Stimulated activated CD4-positive, alpha-beta T cell treated with anti-CD3 and anti-CD28 coated beads, Interleukin-1b, Interleukin-23, amount 100 ng/mL, for 4 hours (primary cell): ENCODE results near the gene IFNGR1.

Experiments used
- DNase-seq, 2 donors: peaks; one replicate each; pipeline ENCODE4 v3.0.0-alpha.2; 2020; ENCODE audit warnings: low read depth in 2 of 2

The IFNGR1 gene

DNA sequence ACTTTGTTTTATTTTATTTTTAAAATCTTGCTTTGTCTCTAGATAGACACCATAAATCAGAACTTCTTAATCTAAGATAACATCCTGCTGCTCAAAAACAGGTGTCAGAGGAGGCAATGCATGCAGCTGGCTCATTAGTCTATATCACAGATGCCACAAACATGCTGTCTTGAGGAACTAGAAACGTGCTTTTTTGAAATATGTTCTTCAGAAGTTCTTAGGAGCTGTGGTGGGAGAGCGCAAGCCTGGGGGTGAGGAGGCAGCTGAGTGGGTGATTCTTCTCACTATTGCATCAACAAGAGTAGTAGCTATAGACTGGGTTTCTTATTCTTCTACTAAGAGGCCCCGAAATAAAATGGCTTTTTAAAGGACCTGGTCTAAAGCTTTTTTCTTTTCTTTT, 69.1 kb downstream of the IFNGR1 start:
- no peak for DNase-seq

DNA sequence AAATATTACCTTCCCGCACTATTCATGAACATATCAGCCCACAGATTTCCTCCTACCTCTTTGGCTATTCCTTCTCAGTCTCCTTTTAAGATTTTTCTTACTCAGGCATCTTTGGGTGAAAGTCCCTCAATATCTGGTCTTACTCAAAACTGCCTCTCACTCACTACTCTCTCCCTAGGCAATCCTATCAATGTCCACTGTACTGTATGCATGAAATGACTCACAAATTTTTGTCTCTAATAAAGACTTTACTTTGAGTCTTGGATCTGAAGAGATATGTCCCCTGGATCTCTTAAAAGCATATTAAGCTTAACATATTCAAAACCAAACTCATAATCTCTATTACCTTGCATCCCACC, 70.2 kb downstream of the IFNGR1 start:
- no peak for DNase-seq

DNA sequence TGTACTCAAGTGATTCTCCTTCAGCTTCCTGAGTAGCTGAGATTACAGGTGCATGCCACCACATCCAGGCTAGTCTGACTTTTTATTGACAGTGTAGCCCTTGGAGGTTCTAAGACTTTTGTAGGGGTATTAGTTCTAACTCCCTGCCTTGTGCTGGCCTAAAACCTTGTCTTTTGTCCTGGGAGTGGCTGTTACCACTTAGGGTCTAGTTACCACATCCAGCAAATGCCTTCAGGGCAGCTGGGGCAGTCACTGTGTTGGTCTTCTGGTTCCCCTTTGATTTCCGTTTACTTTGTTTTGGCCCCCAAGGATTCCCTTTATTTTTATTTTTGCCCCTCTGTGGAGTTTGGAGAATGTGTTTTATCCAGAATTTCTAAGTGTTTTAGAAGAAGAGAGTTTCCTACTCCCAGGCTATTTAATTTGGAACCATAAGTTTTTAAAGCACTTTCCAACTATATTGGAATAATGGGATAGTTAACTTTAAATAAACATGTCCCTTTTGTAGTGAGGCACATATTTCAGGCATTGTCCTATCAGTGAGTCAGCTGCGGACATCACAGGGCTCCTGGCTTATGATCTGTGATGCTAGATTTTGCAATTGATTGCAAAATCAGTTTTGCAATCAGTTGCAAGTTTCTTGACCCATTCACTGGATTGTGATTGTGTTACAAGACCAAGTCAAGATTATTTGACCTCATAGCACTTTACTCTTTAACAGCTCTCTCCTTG, 70.7 kb downstream of the IFNGR1 start:
- DNase-seq, result no peak
